H1 (cell line): ENCODE results near the gene PLB1. TPM values are rescaled to one million over a fixed set of nuclear protein-coding genes. Genes with fewer than 3 reads are reported as not detected.

ENCODE experiments used
- GTF2F1 ChIP-seq: IDR thresholded peaks from 2 replicates; pipeline ENCODE4 v1.6.1; 2012; ENCODE audit warnings: low read depth, low read length, improper control_type of control experiment, borderline replicate concordance
- KDM4A ChIP-seq: IDR thresholded peaks from one replicate; pipeline ENCODE4 v1.7.1; 2012; ENCODE audit warnings: low read depth, mild to moderate bottlenecking, moderate library complexity, low read length, inconsistent platforms; ENCODE audit not compliant: severe bottlenecking
- RAD21 ChIP-seq, 2 experiments: IDR thresholded peaks in 1 of 2; conservative IDR thresholded peaks in 1 of 2; 2 replicates each; pipeline ENCODE4 v1.6.1; 2011; ENCODE audit warnings: low read depth in 2 of 2, low read length in 2 of 2, improper control_type of control experiment in 1 of 2, inconsistent platforms in 1 of 2, mild to moderate bottlenecking in 1 of 2, moderate library complexity in 1 of 2
- polyA plus RNA-seq, 7 experiments: library from polyadenylated mRNA; depleted of rRNA in 3 of 7; stranded (reverse) in 5 of 7; unstranded in 2 of 7; fragments of >200 nt in 5 of 7; fragments of 200-250 nt in 2 of 7; gene quantifications; 1 replicate in 5 of 7; 2 replicates in 1 of 7; 4 replicates in 1 of 7; pipeline versions ENCODE4 v1.2.1 to v1.2.3, GENCODE V29; 2011 to 2013; ENCODE audit warnings: missing spikeins in 2 of 7, mixed read lengths in 2 of 7
- total RNA-seq: library from RNA; stranded (reverse); fragmentation: NEBNext Ultra II Directional; extraction: Animal tissue kit (Norgen Biotek cat#: 25700); gene quantifications from 2 replicates; pipeline ENCODE4 v1.2.1, GENCODE V29; 2021

Gene PLB1
- total and polyA plus RNA-seq, 2 of the 8 experiments (the other 6 are each of a cell fraction or from before 2014, with no cell fraction given) = 0.20 to 0.36 TPM

DNA sequence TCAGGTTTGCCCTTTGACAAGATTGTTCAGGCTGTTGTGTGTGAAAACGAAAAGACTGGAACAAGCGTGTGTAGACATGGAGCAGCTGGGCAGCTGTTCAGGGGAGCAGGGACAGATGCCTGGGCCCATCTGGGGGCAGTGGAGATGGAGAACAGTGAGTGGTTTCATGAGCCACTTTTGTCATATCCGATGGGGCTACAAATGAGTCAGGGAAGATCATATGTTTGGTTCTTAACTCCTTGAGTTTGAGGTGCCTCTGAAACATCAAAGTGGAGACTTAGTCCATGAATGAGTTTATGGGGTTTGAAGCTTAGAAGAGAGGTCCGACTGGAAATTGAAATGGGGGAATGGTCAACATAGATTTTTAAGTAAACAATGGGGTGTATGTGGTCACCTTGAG lies 9.3 kb upstream of the PLB1 start (continued):
- TF ChIP-seq KDM4A (no peak), GTF2F1 (no peak), RAD21 (IDR thresholded peaks at IDR 0.05 in 1 of 2, conservative IDR thresholded peaks at IDR 0.05 in 1 of 2; ENCODE audit: low read depth in 2 of 2, low read length in 2 of 2) (no peak)
